Vagina (tissue), 2 donors: ENCODE results near the gene FOXO3.

ENCODE experiments used
- POLR2A ChIP-seq, 2 donors: fragments of 450-650 bp; IDR thresholded peaks; one replicate each; pipeline ENCODE4 v1.6.1; 2017; ENCODE audit warnings: antibody characterized with exemption in 2 of 2, mild to moderate bottlenecking in 2 of 2, moderate library complexity in 2 of 2
- POLR2AphosphoS5 ChIP-seq, 2 donors: sonication (generic); formaldehyde crosslinking; IDR thresholded peaks; one replicate each; pipeline ENCODE4 v1.9.0; 2017; ENCODE audit warnings: antibody characterized with exemption in 2 of 2, mild to moderate bottlenecking in 2 of 2, low read depth in 1 of 2; ENCODE audit not compliant: insufficient read depth in 1 of 2
- TF ChIP-seq, protein P1 (sequence below), 3 experiments: fragments of 450-650 bp in 2 of 3; fragments of 200-600 bp in 1 of 3; sonication (generic) in 1 of 3; IDR thresholded peaks; one replicate each; pipeline ENCODE4 v1.5.1; 2017 to 2019; ENCODE audit warnings: antibody characterized with exemption in 3 of 3, mild to moderate bottlenecking in 2 of 3, moderate library complexity in 2 of 3

DNA sequence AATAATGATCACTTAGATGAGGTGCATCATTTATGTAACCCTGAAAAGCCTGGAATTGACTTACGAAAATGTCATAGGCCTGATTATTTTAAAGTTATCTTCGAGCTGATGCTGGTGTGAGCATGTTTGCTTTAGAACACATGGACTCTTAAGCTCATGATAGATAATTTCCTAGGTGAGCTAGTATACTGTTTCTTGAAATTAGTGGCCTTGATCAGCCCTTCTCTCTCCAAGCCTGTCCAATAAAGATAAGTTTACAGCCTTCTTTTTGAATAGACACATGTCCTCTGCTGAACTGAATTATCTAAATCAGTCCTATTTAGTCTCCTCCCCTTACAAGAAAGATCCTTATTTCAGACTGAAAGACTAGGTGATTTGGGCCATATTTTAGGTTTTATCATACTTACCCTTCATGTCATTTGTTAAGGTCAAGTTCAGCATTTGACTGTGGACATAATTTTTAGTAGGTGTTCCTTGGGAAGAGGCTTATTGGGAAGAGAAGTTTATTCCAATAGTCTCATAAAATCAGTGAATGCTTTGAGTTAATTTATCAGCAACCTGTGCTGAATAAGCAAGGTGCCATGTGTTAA, 15.3 kb downstream of the FOXO3 start:
- TF ChIP-seq, protein P1, sequence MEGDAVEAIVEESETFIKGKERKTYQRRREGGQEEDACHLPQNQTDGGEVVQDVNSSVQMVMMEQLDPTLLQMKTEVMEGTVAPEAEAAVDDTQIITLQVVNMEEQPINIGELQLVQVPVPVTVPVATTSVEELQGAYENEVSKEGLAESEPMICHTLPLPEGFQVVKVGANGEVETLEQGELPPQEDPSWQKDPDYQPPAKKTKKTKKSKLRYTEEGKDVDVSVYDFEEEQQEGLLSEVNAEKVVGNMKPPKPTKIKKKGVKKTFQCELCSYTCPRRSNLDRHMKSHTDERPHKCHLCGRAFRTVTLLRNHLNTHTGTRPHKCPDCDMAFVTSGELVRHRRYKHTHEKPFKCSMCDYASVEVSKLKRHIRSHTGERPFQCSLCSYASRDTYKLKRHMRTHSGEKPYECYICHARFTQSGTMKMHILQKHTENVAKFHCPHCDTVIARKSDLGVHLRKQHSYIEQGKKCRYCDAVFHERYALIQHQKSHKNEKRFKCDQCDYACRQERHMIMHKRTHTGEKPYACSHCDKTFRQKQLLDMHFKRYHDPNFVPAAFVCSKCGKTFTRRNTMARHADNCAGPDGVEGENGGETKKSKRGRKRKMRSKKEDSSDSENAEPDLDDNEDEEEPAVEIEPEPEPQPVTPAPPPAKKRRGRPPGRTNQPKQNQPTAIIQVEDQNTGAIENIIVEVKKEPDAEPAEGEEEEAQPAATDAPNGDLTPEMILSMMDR (IDR thresholded peaks at IDR 0.05) = no peak
- TF ChIP-seq POLR2A (IDR thresholded peaks at IDR 0.05) (no peak), POLR2AphosphoS5 (IDR thresholded peaks at IDR 0.05; ENCODE audit: insufficient read depth in 1 of 2, low read depth in 1 of 2) (no peak)
